NCI-H524 treated with DMSO at 0.1 percent for 48 hours (cell line): ENCODE data around the gene FBXO41.

Experiments used
- DNase-seq: peaks from one replicate; lab custom pipeline; 2025; lab: John Stamatoyannopoulos, UW

Gene FBXO41

GRCh38 chr2:73212448-73213176 is 71.7 kb downstream of the FBXO41 start:
- DNase-seq, result peak; percentile 9

GRCh38 chr2:73212098-73212447 is 72.2 kb downstream of the FBXO41 start:
- no peak for DNase-seq

- no peak for DNase-seq
These were observed 73.6 kb downstream of the FBXO41 start for GRCh38 chr2:73210696-73211095.

- no peak for DNase-seq
These were observed 74.3 kb downstream of the FBXO41 start for GRCh38 chr2:73210019-73210418.

- DNase-seq, result no peak
These were observed 76.0 kb downstream of the FBXO41 start for GRCh38 chr2:73208258-73208657.

- DNase-seq, result no peak
These were observed 78.7 kb downstream of the FBXO41 start for GRCh38 chr2:73205611-73206010.
